Eye (tissue), 1 donor: ENCODE results near the gene DENND2A.
"Not testable (repeated sequence)": the region's sequence is repeated elsewhere in the genome, so short reads cannot be mapped to it uniquely, and the experiment has no call there.

Experiments
- DNase-seq: peaks from one replicate; pipeline ENCODE4 v3.0.0-alpha.2; 2015

The DENND2A gene

GRCh38 chr7:140644761-140645160 lies 4.1 kb upstream of the DENND2A start:
- DNase-seq, result not testable (repeated sequence)

GRCh38 chr7:140643416-140643815 lies 2.8 kb upstream of the DENND2A start:
- no peak for DNase-seq

DNA sequence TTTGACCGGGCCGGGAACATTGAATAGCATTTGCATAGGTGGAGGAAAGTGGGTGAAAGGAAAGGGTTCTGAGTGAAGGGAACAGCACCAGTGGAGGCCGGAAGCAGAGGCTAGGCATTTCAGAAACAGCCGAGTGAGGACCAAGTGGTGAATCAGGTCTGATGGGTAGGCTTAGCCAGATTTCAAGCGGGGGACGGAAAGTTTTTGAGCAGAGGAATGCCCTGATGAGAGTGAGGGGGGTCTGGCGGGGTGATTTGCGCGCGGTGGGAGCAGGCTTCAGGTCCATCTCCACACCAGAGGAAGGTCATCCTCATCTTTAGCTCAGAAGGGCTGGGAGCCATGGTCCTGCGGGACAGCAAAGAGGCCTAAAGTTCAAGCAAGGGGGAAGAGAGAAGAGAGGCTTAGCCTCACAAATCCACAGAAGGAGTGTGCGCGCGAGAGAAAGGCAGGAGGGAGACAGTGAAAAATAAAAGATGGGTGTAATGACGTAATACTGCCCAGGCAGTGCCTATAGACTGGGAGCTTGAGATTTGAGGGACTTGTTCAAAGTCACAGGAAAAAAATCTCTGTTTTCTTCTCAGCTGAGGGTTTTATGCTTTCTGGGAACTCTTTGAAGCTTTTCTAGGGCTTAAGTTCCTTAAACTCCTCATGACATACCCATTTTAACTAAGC lies 1.0 kb upstream of the DENND2A start:
- no peak for DNase-seq

- DNase-seq, result peak; percentile 82
These were observed 464 bp downstream of the DENND2A start for GRCh38 chr7:140640060-140640637.

DNA sequence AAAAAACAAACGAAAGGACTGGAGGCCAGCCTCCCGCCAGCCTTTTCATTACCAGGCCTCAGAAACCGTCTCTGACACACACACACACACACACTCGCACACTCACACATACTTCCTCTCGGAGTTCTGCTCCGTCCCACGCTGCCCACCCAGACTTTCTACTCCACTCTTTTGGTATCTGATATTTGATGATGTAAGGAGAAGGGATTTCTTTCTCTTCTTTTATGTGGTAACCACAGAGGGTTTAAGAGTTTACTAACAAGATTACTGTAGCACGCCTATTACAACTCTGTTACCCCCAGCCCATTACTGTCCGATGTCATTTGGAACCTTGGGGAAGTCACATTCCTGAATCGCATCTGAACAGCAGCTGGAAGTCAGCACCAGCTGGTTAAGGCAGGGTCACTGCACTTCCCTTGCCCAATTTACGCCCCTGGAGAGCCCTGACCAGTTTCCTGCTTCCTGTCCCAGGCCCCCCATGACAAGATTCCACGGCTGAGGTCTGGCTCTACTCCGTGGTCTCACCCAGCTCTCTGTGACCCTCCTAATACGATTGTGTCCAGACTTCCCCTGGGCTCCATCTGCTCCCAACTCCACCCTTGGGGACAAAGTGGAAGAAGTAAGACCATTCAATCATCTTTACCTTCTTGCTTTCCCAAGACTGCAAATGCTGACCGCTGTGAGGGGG lies 1.1 kb downstream of the DENND2A start:
- DNase-seq, result peak; percentile 81

DNA sequence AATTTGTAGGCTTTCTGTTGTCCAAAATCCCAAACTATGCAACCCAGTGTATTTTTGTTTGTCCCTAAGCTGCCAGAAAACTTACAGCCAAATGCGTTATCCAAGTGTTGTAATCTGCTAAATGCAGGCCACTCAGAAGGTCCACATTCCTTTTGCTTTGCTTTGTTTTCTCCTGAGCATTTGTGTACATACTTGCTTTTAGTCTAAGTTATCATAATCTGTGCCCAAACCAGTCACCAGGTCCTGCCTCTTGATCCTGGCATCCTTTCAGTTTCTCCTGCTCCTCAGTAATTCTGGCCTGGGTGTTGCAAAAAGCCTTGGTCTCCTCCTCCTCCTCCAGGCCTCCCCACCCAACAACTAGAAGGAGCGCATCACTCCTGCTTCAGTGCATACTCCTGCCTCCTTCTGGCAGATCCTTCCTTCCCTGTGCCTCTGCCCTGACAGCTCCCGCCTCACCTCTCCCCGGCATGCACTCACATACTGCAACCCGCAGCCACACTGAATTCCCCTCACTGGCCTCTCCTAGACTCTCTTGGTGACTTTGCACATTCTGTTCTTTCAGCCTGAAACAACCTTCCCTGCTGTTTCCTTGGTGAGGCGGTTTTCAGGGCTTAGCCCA lies 2.3 kb downstream of the DENND2A start:
- peak; percentile 68 for DNase-seq

DNA sequence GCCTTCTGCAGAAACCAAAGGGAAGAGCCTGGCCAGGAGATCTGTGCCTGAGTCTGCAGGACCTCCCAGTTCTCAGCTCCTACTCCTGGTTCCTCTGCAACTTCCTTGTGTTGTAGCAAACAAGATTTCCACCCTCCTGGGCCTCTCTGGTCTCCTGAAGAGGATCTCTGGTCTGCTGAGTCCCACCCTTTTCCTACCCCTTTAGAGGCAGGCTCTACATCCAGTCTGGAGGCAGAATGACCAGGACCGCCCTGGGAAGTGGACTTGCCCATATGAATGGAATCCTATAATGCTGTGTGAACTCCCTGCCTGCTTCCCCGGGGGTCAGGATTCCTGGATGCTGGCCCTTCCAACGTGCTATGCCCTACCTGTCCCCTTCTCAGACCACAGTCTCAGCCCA lies 3.2 kb downstream of the DENND2A start:
- no peak for DNase-seq

GRCh38 chr7:140635816-140636215 lies 4.8 kb downstream of the DENND2A start:
- no peak for DNase-seq

DNA sequence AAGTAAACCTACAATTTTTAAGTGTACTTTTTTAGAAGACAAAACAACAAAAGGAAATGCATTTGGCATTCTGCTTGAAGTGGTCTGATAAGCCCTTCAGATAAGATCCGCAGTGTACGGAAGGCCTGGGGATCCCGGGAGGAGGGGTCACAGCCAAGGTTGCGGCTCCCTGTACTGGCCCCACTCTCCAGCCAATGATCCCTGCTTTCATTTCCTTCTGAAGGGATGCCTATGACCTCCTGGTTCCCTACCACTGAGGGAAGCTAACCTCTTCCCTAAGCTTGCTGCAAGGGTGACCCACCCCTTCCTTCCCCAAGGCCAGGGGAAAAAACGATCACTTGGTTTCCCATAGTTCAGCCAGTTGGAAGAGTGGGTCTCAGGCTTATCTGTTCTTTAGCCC lies 5.3 kb downstream of the DENND2A start:
- DNase-seq, result peak; percentile 32

DNA sequence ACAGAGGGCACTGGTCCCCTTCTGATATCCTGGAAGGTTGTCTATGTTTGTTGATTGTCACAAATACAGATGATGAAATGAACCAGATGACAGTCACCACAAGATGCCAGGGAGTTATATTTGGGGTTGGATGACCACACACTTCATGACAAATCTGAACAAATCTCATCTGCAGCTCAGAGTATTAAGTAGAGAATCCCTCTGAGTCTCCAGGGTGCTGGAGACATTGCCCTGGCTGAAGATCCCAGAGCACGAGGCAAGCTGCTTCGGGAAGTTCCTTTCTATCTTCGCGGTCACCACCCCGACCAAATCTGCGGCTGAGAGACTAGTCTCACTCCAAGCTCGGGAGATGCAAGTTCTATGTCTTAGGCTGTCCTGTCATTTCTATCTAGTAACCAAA lies 9.0 kb downstream of the DENND2A start:
- DNase-seq, result no peak

DNA sequence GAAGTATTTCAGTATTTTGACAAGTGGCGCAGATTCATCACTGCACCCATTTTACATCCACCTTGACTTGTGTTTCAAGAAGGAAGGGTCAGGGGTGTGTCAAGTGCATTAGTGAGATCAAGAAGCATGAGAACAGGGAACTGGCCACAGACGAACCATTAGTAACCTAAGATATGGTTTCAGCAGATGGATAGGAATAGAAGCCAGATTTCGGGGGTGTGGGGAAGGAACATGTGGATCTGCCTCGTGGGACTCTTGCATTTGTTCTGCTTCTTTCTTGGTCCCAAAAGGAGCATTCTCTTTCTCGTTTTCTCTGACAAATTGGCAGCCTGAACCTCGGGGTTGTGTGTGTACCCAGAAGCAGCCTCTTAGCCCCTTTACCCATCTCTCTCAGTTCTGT lies 9.6 kb downstream of the DENND2A start:
- DNase-seq, result no peak

DNA sequence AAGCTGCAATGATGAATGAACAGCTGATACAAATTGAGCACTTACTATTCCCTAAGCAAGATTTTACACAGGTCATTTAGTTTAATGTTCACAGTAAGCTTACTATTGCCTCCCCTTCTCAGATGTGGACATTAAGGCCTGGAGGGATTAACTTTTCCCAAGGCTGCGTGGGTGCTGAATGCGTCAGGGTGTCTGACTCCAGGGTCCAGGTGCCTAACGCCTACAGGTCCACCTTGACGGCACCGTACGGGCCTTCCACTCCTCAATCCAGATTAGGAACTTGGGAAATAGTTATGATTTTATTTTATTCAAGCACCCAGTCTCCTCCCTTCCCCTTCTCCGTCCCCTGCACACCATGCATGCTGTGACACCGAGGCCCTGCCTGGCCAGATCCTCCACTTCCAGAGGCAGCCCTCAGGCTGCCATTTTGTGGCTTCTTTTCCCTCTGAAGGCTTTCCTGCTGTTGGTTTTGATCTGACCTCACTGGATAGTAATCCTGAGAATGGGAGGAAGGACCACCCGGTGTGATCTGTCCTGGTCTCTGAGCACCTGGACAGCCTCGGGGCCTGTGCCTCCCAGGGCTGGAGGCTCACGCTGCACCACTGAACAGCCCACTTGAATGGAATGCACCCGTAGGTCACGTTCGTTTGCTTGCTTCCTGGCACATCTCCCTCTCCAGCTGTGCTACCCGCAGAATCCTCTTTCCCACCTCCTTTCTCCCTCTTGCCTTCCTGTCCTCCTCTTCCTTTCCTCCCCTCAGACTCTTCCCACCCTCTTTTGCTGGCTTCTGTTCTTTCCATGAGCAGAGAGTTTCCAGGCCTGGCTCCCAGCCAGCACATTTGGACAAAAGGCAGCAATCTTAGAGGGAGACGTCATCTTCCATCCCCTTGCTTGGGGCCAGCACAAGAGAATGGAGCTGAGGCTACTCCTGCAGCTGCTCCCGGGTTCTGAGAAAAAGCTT lies 14.4 kb downstream of the DENND2A start:
- peak; percentile 96 for DNase-seq

GRCh38 chr7:140625192-140625558 lies 15.4 kb downstream of the DENND2A start:
- DNase-seq, result not testable (repeated sequence)

GRCh38 chr7:140624392-140625191 lies 16.0 kb downstream of the DENND2A start:
- peak; percentile 57 for DNase-seq

GRCh38 chr7:140623980-140624379 lies 16.6 kb downstream of the DENND2A start:
- no peak for DNase-seq

DNA sequence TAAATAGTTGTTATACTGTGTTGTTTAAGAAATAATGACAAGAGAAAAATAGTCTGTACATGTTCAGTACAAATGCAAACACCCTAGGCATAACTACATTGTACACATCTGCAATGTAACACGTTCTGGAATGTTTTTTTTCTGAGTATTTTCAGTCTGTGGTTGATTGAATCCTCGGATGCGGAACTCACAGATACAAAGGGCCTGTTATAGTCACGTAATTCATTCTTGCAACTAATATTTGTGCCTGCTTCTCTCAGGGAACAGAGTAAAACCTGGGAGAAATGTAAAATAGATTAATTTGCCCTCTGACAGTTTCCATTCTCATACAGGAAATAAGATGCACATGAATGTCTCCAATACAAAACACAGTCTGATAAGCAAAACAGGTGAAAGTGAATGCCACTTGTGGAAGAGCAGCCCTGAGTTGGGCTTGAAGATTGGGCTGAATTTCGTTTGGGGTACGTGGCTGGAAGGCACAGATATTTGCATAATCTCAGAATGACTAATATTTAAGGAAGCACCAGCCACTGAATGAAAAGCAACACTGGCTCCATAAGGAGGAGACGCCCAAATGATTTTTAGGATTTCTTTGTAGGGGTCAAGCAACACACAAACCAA lies 19.1 kb downstream of the DENND2A start:
- no peak for DNase-seq

- DNase-seq, result not testable (repeated sequence)
These were observed 20.6 kb downstream of the DENND2A start for GRCh38 chr7:140619915-140620510.

GRCh38 chr7:140619176-140619575 lies 21.4 kb downstream of the DENND2A start:
- DNase-seq, result no peak

GRCh38 chr7:140618306-140618705 lies 22.3 kb downstream of the DENND2A start:
- no peak for DNase-seq

GRCh38 chr7:140617081-140617480 lies 23.5 kb downstream of the DENND2A start:
- DNase-seq, result no peak

DNA sequence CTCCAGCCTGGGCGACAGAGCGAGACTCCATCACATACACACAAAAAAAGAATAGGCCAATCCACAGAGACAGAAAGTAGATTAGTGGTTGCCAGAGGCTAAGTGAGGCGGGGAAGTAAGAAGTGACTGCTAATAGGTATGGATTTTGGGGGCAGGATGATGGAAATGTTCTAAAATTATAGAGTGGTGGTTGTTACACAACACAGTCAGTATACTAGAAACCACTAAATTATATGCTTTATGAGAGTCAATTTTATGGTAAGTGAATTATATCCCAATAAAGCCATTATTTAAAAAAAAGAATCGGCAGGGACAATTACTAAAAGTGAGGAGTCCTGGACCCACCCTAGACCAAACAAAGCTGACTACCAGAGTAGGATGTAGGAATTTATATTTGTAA lies 24.3 kb downstream of the DENND2A start:
- DNase-seq, result no peak
